ENCODE measurements around the gene APBA2.

GRCh38 chr15:28888302-28888894 lies 2.6 kb downstream of the APBA2 start:
- no peak for TF ChIP-seq CTCF (IDR thresholded peaks at IDR 0.05; ENCODE audit: low read depth, low read length)
- no peak for TF ChIP-seq EZH2phosphoT487 (IDR thresholded peaks at IDR 0.05; ENCODE audit: low read depth)
